ENCODE results near the gene PCTP.

Gene PCTP

DNA sequence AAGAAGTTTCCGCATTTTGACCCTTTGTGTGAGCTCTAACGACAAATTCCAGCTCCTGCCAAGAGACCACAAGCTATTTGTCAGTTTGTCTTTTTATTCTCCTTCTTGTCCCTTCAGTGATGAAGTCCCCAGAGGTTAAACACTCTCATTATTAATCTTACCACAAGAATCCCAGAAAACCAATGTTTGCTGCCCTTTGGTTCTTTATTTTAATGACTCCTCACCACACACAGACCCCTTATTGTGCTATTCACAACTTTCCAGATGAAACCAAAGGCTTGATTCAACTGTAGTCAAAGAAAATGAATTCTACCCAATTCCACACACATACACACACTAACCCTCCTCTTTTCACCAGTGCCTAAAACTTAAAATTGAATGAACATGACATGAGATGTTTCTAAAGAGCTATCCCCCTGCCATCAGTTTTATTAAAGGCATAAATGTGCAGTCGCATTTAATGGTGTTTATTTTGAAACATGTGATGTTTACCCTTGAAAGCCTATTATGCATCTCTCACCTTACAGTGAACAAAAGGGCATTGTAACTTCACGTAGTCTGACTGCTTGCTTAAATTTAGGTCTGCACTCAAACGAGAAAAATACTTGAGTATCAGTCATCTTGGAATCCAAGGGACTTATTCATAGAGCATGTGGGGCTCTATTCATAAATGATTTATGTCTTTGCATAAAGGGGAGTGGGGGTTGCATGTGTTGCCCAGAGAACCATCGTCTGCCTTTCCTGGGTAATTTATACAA, 44.1 kb downstream of the PCTP start:
- DNase-seq (ENCODE audit: low read depth): no peak

DNA sequence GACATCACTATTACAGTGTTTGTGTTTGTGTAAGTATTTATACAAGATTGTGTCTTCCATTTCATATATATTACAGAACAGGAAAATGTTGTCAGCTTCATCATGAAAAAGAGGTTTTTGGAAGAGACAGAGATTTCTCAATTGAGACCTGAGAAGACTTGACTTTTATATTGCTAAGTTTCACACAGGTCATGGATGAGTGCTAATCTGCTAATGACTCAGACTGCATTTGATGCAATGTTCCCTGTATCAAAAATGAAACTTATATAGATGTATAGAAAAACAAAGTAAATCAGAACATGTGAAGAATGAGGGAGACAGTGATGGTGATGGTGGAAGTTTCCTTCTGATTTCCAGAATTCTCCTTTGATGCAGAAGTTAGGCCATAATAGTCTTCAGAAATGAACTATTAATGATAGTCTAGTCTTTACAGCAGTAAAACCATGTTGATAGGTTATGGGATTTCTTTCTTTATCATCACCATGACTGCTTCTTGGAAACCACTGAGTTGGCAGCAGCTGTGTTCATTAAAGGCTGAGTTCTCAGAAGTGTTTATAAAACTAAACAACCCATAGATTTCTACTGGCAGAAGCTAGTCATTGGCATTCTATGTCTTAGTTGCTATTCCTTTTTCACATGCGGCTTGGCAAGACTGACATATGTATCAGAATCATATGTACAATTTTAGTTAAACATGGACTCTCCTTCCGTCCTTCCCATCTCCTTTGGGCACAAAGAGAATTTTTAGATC, 56.1 kb downstream of the PCTP start:
- no peak for DNase-seq (ENCODE audit: low read depth)

DNA sequence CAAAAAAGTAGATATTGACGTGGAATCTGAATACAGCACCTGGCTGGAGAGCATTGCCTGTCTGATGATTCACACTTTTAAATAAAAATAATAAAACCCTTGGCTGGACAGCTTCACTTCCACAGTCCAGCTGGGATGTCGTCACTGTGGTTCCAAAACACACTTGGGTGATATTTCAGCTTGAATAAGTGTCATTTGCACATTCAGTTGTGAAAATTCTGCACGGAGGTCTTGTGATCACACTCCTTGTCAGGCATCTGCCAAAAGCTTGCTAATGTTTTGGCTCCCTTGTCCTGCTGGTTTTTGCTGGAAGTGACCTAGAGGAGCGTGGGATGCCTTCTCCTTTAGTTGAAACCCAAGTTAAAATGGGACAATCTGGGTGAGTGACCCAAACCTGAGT, 60.7 kb downstream of the PCTP start:
- no peak for DNase-seq (ENCODE audit: low read depth)

DNA sequence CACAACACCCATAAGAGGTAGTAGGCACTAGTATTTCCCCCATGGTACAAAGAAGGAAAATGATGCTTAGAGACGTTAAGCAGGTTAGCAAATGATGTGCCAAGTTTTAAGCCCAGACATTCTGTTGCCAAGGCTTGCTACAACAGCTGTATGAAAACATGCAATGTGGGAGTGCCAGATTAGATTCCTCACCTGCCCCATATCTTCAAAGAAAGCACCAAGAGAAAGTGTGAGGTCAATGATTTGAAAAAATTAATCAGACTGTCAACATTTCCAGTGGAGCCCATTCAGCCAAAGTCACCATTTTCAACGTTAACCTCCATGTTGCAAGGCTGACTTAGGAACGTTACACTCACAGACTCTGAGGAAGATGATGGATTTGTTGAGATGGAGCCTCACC, 61.5 kb downstream of the PCTP start:
- DNase-seq (ENCODE audit: low read depth): no peak

DNA sequence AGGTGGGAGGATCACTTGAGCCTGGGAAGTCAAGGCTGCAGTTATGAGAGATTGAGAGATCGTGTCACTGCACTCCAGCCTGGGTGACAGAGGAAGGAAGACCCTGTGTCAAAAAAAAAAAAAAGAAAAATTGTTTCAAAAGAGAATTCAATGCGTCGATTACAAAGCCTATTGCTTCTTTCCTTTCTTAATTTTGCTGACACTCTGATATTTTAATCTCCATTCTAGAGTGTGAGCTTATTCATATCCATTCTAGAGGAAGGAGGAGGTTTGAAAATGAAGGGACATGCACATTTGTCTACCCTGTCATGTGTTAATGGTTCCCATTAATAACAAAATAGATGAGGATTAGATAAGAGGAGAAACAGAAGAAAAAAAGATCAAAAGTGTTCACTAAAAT, 63.1 kb downstream of the PCTP start:
- no peak for DNase-seq (ENCODE audit: low read depth)

DNA sequence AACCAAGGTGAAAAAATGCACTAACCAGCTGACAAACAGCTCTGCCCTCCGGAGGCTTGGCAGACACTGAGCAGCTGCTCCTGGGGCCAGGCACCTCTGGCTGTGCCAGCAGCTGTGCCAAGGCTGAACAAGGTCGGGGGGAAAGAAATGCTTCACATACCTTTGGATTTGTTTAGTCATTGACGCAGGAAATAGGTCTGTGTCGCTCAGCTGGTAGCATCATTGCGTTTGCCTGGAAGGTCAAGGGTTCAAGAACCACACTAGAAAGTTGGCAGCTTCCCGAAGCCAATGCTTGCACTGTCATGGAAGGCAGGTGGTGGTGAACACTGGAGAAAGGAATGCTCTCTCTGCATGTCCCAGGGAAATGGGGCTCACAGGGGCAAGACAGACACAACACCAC, 63.5 kb downstream of the PCTP start:
- no peak for DNase-seq (ENCODE audit: low read depth)

DNA sequence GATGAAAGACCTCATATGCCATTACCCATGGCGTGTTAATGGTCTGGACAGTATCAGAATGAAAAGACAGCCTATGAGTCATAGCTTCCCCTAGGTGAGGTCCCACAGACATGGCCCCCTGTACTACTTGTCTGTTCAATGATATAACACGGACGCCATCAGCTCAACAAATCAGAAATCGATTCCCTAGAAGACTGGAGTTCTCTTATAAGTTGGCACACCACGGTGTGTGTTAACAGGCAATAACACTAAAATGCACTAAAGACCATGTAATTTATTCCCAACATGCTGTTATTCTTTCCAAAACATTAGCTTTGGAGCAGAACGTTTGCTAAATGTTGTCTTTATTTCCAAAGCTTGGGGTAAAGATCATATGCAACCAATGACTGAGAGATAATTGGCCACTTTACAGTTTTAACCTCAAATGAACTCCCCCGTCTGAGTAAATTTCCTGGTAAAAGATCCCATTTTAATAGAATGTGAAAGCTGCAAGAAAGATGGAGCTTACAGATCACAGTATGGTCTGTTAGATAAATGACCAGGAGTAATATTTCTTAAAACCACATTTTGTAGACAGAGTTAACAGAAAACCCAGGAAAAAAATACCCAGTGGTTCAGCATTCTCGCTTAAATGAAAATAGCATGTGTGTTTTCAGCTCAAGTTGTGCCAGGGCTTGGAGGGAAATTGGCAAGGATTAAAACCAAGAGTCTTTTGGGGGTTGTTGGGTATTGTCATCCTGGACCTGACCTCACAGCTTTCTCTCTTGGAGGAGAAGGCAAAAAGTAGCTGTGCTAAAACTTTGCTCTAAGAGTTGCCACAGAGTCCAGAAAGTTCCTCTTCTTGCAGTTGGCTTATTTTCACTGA, 65.9 kb downstream of the PCTP start:
- DNase-seq (ENCODE audit: low read depth): no peak

DNA sequence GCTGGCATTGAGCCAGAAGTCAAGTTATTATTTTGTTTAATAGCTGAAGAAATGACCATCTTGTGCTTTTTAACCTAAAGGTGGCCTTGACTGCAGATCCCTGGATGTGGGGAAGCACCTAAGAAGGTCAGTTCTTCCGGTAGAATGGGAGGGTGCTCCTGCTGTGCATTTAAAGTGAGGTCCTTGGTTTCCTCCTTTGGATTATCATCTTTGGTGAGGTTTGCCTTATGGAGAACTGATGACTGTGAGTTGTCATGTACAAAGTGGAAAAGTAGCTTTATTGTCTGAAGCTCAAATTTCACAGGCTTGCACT, 66.5 kb downstream of the PCTP start:
- DNase-seq (ENCODE audit: low read depth): no peak

DNA sequence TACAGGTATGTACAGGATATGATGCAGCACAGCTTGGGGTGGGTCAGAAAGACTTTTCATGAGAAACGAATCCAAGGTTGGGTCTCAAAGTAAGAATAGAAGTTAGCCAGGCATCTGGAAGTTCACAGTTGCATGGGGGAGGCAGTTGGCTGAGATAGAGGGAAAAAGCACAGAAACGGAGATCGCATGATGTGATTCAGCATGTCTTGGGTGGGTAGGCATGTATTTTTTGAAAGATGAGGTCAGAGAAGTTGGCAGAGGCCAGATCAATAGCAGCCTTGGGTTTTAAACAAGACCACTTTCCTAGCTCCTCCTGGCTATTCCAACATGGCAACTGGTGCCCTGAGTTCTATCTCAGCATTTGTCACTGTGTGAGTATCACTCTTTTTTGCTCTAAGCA, 67.2 kb downstream of the PCTP start:
- DNase-seq (ENCODE audit: low read depth): no peak

DNA sequence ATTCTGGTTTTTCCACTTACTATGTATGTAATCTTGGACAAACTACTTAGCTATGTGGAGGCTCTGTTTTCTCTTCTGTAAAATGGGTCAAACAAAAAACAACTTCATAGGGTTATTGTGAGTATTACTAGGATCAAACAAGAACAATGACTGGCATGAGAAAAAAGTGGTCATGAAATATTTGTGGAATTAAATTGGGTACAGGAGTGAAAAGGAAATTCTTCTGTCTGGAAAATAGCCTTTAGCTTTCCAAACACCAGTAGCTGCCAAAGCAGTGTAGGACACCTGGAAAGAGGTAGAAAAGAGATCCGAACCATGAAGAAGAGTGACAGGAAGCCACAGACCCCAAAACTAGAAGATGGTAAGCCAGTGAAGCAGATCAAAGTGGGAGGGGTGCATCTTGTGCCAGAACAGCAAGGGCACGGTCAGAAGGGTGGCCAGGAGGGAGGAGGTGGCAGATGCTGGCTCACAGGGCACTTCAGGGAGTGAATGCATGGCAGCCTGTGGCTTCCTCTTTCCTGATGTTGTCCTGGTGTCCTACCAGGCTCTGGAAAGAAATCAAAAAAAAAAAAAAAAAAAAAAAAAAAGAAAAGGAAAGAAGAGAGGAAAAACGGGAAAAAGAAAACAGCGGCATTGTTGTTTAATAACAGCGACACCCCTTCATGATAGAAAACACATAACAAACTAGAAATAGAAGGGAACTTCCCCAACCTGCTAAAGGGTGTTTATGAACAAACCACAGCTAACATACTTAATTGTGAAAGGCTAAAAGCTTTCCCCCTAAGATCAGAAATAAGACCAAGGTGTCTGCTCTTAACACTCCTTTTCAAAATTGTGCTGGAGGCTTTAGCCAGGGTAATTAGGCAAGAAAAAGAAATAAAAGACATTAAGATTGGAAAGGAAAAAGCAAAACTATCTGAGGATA, 67.9 kb downstream of the PCTP start:
- DNase-seq (ENCODE audit: low read depth): no peak

DNA sequence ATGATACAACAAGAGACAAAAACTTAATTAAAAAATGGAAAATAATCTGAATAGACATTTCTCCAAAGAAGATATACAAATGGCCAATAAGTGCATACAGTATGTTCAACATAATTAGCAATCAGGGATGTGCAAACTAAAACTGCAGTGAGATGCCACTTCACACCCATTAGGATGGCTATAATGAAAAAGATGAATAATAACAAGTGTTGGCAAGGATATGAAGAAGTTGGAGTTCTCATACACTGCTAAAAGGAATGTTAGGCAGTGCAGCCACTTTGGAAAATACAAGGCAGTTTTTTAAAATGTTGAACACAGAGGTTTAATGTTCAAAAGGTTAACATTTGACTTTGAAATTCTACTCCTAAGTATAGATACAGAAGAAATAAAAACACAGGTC, 69.8 kb downstream of the PCTP start:
- no peak for DNase-seq (ENCODE audit: low read depth)

DNA sequence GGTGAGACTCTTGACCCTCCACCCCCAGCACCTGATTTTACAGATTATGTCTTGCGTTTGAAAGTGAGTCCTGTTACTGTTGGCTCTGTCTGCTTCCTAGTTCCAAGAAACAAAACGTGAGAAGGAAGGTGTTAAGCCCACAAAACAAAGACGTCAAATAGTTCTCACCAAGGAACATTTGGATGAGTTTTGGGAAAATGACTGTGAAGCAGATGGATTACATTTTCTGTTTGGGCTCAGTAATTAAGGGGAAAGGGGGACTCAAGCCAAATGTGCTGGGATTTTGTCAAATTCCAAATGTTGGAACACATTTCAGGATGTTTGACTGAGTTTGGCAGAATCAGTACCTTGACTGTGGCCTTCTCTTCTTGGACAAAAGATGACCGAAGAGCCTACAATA, 71.2 kb downstream of the PCTP start:
- no peak for DNase-seq (ENCODE audit: low read depth)

DNA sequence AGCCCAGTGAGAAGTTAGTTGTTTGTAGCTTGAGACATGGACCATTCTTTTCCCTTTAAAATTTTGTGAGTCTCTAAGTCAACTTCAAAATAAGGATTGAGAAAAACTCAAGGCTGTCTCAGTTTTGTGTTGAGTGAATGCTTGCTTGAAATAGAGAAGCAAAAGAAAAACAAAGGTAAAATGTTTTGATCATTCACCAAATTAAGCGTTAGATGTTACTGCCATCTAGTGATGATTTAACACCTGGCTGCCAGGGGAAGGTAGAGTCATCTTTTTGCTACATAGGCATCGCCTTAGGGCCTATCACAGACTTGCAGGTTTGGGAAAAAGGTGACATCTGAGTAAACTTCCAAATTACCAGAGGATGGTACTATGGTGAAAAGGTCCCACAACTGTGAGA, 74.4 kb downstream of the PCTP start:
- DNase-seq (ENCODE audit: low read depth): no peak

All from stimulated activated CD8-positive, alpha-beta memory T cell treated with anti-CD3 and anti-CD28 coated beads, Interleukin-12 subunit alpha, Interleukin-12 subunit beta, amount 100 ng/mL, for 1 hour (primary cell).